Measurements from ENCODE around the gene SDK2.

DNA sequence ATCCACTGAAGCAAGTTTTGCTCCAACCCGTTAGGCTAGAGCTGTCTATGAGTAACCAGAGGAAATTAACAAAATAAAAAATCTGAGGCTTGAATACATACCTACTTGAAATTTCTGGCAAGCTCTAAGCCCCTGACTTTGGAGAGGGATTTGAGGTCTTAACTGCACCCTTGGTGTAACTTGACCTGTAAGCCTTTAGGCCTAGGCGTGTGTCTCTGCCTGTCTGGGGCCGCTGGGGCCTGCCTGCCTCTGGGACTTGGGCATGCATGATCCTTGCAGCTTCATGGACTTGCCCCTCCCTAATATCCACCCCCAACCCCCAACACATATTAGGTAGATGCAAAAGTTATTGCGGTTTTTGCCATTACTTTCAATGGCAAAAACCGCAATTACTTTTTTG lies 328.8 kb downstream of the SDK2 start:
- no peak for TF ChIP-seq POLR2A (IDR thresholded peaks at IDR 0.05; ENCODE audit: low read depth, low read length)
- no peak for TF ChIP-seq TAF1 (IDR thresholded peaks at IDR 0.05; ENCODE audit: low read depth, low read length)
- TF ChIP-seq POLR2AphosphoS5 (IDR thresholded peaks at IDR 0.05; ENCODE audit: low read depth, low read length): no peak
